H4 (cell line): ENCODE measurements around the gene AGXT. TPM values are rescaled to one million over a fixed set of nuclear protein-coding genes. Genes with fewer than 3 reads are reported as not detected.

Experiments used
- DNase-seq: peaks from one replicate; pipeline ENCODE4 v3.0.0-alpha.2; 2015; ENCODE audit warnings: low spot score
- total RNA-seq: library from RNA; depleted of rRNA; stranded (reverse); fragments of >200 nt; shearing (Covaris generic); gene quantifications from 2 replicates; pipeline ENCODE4 v1.2.3, GENCODE V29; 2014; rRNA removed

AGXT gene
- total RNA-seq, 1 experiment from 2014 or later, result not detected

DNA sequence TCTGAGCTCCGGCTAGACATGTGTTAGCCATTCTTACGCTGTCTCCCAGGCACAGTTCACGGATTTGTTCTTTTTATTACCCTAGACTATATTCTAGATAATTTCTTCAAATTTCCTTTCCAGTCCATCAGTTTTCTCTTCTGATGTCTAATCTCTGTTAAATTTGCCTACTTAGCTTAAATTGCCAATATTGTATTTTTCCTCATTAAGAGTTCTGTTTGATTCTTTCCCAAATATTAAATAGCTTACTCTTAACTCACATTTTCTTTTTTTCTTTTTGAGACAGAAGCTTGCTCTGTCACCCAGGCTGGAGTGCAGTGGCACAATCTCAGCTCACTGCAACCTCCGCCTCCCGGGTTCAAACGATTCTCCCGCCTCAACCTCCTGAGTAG, 58.8 kb downstream of the AGXT start:
- DNase-seq, result no peak

DNA sequence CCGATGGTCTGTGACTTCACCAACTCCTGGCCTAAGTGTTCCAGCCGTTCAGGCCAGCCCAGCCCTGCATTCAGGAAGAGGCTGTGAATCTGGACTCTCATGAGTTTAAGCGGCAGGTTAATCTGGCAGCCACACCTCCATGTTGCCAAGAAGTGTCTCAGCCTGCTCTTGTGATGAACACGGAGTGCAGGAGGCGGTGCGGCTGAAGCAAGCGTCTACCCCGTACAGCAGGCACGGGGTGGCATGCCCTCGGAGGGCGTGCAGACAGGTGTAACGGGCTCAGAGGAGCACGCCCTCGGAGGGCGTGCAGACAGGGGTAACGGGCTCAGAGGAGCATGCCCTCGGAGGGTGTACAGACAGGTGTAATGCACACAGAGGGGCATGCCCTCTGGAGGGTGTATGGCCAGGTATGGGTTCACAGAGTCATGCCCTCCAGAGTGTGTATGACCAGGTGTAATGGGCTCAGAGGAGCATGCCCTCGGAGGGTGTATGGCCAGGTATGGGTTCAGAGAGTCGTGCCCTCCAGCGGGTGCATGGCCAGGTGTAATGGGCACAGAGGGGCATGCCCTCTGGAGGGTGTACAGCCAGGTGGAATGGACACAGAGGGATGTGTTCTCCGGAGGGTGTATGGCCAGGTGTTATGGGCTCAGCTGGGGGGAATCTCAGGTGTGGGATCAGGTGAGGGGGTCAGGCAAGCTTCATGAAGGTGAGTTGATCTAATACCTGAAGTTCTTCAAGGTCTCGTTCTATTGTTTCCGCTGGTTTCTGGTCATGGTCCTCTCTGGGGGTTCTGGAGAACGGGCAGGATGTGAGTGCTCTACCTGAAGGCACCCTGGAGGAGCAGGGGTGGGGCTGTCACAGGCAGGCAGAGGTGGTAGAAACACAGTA, 60.1 kb downstream of the AGXT start:
- no peak for DNase-seq

DNA sequence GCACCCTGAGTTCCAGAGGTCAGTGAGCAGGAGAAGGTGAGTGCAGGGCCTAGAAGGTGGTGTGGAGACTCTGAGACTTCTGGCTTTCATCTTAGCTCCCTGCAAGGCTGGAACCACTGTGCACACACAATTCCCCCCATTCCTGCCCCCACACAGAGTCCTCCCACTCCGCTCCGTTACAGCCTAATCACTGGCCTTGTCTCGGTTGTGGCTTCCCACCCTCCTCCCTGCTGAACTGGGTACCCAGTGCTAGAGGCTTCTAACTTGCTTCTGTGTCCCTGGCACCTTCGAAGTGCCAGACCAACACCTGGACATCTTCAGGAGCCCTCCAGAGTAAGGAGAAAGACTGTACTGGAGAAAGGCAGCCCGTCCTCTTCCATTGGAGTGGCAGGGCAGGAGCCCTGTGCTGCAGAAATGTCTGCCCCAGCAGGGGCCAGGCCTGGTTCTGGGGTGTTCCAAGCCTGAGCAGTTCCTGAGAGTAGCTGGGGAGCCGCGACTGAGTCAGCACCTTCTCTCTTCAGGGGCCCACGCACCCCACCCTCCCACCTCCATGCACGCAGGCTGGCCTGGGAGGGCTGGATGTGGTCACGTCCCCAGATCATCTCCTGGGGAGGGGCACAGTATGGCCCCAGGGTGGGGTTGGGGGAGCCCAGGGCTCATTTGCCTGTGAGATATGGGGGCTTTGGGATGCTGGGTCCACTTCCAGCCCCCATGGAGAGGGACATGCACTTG, 60.9 kb downstream of the AGXT start:
- no peak for DNase-seq

Other genes with a start within 250 kb of the AGXT start
- gene GPR35, start 243.3 kb upstream of the AGXT start, total RNA-seq, result 0.75 and 0.86 TPM in 2 replicates
- not detected in 2 replicates for gene AQP12B, start 185.9 kb upstream of the AGXT start, total RNA-seq
- not detected in 2 replicates for gene AQP12A, start 177.0 kb upstream of the AGXT start, total RNA-seq
- gene KIF1A, start 48.6 kb upstream of the AGXT start, total RNA-seq, result 1.4 and 1.9 TPM in 2 replicates
- not detected in 2 replicates for gene MAB21L4, start 27.3 kb downstream of the AGXT start, total RNA-seq
- gene CROCC2, start 37.5 kb downstream of the AGXT start, total RNA-seq, result not detected in 2 replicates
- 1.7 and 2.6 TPM in 2 replicates for gene SNED1, start 129.8 kb downstream of the AGXT start, total RNA-seq
- gene MTERF4, start 233.5 kb downstream of the AGXT start, total RNA-seq, result 36.8 and 37.6 TPM in 2 replicates